Endothelial cell (in vitro differentiated cells): ENCODE results near the gene ASF1B. TPM values are rescaled to one million over a fixed set of nuclear protein-coding genes. Genes with fewer than 3 reads are reported as not detected.

Experiments
- DNase-seq: peaks from one replicate; pipeline ENCODE4 v3.0.0; 2021; ENCODE audit warnings: low spot score
- H3K27ac Mint-ChIP-seq: one replicate; pipeline ENCODE4 v1.8.0; 2021; ENCODE audit warnings: mixed read lengths, inconsistent platforms; ENCODE audit not compliant: unreplicated experiment
- H3K27me3 Mint-ChIP-seq: one replicate; pipeline ENCODE4 v1.8.0; 2021; ENCODE audit warnings: mild to moderate bottlenecking, moderate library complexity, mixed read lengths, inconsistent platforms; ENCODE audit not compliant: unreplicated experiment
- H3K36me3 Mint-ChIP-seq: one replicate; pipeline ENCODE4 v1.8.0; 2021; ENCODE audit warnings: mild to moderate bottlenecking, low read depth, mixed read lengths, inconsistent platforms; ENCODE audit not compliant: unreplicated experiment
- H3K4me1 Mint-ChIP-seq: one replicate; pipeline ENCODE4 v1.8.0; 2021; ENCODE audit warnings: mild to moderate bottlenecking, mixed read lengths, inconsistent platforms; ENCODE audit not compliant: unreplicated experiment
- H3K4me3 Mint-ChIP-seq: one replicate; pipeline ENCODE4 v1.8.0; 2021; ENCODE audit warnings: mild to moderate bottlenecking, mixed read lengths, inconsistent platforms; ENCODE audit not compliant: unreplicated experiment
- H3K9me3 Mint-ChIP-seq: one replicate; pipeline ENCODE4 v1.8.0; 2021; ENCODE audit warnings: mixed read lengths, inconsistent platforms; ENCODE audit not compliant: unreplicated experiment
- total RNA-seq: library from RNA; stranded (reverse); fragmentation: NEBNext Ultra II Directional; extraction: Animal tissue kit (Norgen Biotek cat#: 25700); gene quantifications from one replicate; pipeline ENCODE4 v1.2.1, GENCODE V29; 2021; ENCODE audit not compliant: unreplicated experiment
- TF ChIP-seq, protein P1 (sequence below): fragments of 200-600 bp; sonication (generic); IDR thresholded peaks from one replicate; pipeline ENCODE4 v1.5.0; 2021; ENCODE audit warnings: antibody characterized with exemption; ENCODE audit not compliant: unreplicated experiment

ASF1B gene
- total RNA-seq, 1 donor from 2014 or later: 7.1 TPM

DNA sequence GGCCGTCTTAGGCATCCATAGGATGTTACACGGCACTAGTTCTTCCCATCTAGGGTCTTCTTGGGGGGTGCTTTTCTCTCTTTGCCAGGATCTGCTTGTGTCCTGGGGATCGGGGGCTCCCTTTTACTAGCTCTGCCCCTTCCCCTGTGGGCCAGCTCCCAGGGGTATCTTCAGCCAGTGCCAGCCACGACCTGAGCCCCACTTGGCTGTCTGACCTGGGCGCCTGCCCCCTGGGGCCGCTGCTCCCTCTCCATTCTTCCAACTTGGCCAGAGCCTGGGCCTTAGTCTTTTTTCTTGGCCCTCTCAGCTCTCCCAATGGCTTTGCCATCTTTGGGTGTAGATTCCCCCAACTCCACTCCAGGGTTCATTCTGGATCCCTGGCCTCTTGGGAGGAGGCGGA lies 21.9 kb downstream of the ASF1B start:
- Mint-ChIP-seq H3K4me1 (peaks cover 45% of the 10 kb centered on the region), H3K36me3 (peaks cover 9% of the 10 kb centered on the region), H3K27ac (no peak overlapping the region), H3K9me3 (no peaks in the 10 kb centered on the region), H3K27me3 (peaks cover 12% of the 10 kb centered on the region), H3K4me3 (no peak overlapping the region)
- TF ChIP-seq, protein P1, sequence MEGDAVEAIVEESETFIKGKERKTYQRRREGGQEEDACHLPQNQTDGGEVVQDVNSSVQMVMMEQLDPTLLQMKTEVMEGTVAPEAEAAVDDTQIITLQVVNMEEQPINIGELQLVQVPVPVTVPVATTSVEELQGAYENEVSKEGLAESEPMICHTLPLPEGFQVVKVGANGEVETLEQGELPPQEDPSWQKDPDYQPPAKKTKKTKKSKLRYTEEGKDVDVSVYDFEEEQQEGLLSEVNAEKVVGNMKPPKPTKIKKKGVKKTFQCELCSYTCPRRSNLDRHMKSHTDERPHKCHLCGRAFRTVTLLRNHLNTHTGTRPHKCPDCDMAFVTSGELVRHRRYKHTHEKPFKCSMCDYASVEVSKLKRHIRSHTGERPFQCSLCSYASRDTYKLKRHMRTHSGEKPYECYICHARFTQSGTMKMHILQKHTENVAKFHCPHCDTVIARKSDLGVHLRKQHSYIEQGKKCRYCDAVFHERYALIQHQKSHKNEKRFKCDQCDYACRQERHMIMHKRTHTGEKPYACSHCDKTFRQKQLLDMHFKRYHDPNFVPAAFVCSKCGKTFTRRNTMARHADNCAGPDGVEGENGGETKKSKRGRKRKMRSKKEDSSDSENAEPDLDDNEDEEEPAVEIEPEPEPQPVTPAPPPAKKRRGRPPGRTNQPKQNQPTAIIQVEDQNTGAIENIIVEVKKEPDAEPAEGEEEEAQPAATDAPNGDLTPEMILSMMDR: no peak
- no peak for DNase-seq

DNA sequence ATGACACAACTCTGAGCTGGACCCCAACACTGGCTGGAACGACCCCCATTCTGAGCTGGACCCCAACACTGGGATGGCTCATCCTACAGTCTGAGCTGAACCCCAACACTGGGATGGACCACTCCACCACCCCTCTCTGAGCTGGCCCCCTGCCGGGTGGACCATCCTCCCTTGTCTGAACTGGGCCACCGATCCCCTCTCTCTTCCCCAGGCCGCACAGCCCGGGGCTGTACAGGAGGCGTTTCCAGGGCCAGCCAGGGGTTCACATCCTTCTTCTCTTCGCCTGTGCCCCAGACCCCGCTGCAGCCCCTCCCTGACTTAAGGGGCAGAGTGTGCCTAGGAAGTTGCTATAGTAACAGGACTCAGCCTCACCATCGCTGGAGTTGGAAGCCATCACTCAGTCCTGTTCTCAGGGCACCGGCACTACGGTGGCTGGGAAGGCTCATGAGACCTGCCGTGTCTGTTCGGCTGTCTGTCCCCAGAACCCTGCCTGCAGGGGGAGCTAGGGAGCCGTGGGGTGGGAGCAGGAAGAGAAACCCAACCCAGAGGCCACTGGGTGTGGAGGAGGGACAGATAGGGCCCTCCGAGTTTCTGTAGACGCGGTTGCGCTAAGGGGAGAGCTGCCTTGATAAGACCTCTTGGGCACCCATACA lies 22.5 kb downstream of the ASF1B start:
- Mint-ChIP-seq H3K9me3 (no peaks in the 10 kb centered on the region), H3K27me3 (peaks cover 12% of the 10 kb centered on the region), H3K27ac (no peak overlapping the region), H3K4me3 (no peak overlapping the region), H3K36me3 (peaks cover 5% of the 10 kb centered on the region), H3K4me1 (peaks cover 40% of the 10 kb centered on the region)
- no peak for DNase-seq
- TF ChIP-seq, protein P1: peak; percentile 20

DNA sequence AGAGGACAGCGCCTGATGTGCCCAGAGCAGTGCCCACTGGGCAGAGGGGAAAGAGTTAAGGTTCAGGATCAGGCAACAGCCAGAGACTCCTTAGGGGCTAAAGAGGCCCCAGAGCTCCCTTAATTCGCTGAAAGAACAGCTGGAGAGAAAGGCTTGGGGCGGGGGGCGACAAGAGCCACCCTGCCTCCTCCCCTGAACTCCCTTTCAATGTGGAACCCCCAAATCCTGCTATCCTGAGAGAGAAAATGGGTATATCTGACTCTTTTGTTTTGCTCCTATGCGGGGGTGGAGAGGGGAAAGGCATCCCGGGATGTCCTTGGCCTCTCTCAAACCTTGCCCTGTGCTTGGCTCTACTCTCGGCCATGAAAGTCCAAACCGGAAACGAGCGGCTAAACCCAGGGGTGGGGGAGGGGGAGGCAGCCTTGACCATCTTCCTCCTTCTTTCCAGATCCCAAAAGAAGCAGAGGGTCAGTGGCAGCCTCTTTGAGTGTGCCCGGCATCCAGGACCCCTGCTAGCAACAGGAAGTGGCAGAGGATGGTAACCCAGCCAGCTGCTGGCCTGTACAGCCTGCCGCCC lies 23.5 kb downstream of the ASF1B start:
- Mint-ChIP-seq H3K4me1 (peaks cover 35% of the 10 kb centered on the region), H3K9me3 (no peaks in the 10 kb centered on the region), H3K4me3 (no peak overlapping the region), H3K27ac (peak overlapping the region; percentile 61), H3K36me3 (peaks cover 3% of the 10 kb centered on the region), H3K27me3 (peaks cover 12% of the 10 kb centered on the region)
- TF ChIP-seq, protein P1: no peak
- no peak for DNase-seq

DNA sequence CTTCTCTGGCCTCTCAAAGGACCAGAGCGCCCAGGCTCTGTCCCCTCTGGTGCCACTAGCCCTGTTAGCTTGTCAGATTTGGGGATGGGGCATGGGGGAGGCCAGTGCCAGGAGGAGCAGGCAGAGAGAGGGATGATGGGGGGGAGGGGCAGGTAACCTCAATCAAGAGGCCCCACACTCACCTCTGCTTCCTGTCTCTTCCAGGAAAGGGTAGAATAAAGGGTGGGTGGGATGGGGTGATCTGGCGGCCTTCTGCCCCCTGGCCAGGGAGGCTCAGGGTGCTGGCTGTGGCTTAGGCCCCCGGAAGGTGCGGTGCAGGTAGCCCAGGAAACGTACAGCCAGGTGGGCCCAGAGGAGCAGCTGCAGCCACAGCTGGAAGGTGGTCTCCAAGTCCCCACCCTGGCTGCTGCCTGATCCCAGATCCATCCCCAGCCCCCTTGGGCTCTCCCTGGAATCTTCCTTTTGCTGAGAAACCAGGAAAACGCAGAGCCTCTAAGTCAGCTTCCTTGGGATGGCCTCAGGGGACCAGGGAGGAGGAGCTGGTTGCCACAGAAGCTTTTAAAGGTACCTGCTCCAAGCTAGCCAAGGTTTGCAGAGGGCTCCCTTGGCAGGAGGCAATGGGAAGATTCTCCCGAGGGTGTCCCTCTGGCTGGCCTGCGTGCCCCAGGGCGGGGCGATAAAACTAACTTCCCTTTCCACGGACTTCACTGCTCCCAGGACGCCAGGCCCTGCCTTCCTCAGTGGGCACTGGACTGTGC lies 24.2 kb downstream of the ASF1B start:
- Mint-ChIP-seq H3K4me3 (no peak overlapping the region), H3K27ac (no peak overlapping the region), H3K27me3 (peaks cover 12% of the 10 kb centered on the region), H3K9me3 (no peaks in the 10 kb centered on the region), H3K36me3 (peaks cover 3% of the 10 kb centered on the region), H3K4me1 (peaks cover 35% of the 10 kb centered on the region)
- DNase-seq: no peak
- TF ChIP-seq, protein P1: no peak

DNA sequence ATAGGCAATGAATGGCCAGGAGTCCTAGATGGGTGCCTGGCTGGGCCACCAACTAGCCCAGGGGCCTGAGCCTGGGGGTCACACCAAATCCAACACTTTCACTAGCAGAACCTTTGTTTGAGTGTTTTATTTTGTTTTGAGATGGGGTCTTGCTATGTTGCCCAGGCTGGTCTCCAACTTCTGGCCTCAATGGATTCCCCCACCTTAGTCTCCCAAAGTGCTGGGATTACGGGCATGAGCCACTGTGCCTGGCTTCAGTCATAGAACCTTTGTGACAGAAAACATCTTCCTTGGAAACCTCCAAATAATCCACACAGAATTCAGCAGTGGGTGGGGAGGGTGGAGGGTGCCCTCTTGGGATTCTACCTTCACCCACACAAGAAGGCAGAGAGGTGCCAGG lies 24.9 kb downstream of the ASF1B start:
- Mint-ChIP-seq H3K27ac (no peak overlapping the region), H3K4me1 (peaks cover 30% of the 10 kb centered on the region), H3K9me3 (no peaks in the 10 kb centered on the region), H3K4me3 (no peak overlapping the region), H3K36me3 (peaks cover 3% of the 10 kb centered on the region), H3K27me3 (peaks cover 9% of the 10 kb centered on the region)
- TF ChIP-seq, protein P1: no peak
- DNase-seq: no peak
